GM08714 (cell line): ENCODE measurements around the gene TDRD1.

Experiments used
- H3K4me3 ChIP-seq: fragments of 200-500 bp; sonication (Bioruptor generic); 2 replicates; pipeline ENCODE4 v1.5.1; 2014; ENCODE audit warnings: mild to moderate bottlenecking, low read length, inconsistent platforms
- ZNF274 ChIP-seq: IDR thresholded peaks from 2 replicates; pipeline ENCODE4 v1.6.1; 2012; ENCODE audit warnings: mild to moderate bottlenecking, low read depth, low read length

Gene TDRD1

GRCh38 chr10:114195079-114195478, 15.9 kb downstream of the TDRD1 start:
- no peak for TF ChIP-seq ZNF274

GRCh38 chr10:114199239-114199638, 20.1 kb downstream of the TDRD1 start:
- no peak overlapping the region for H3K4me3 ChIP-seq
- TF ChIP-seq ZNF274: no peak

More at GRCh38 chr10:114195079-114195478, 15.9 kb downstream of the TDRD1 start:
- H3K4me3 ChIP-seq: no peak overlapping the region

GRCh38 chr10:114202812-114203211, 23.7 kb downstream of the TDRD1 start:
- H3K4me3 ChIP-seq: no peak overlapping the region
- no peak for TF ChIP-seq ZNF274

- no peak overlapping the region for H3K4me3 ChIP-seq
- no peak for TF ChIP-seq ZNF274
Observed at GRCh38 chr10:114206902-114207301, 27.7 kb downstream of the TDRD1 start.

GRCh38 chr10:114207349-114207748, 28.2 kb downstream of the TDRD1 start:
- TF ChIP-seq ZNF274: no peak
- H3K4me3 ChIP-seq: no peak overlapping the region

GRCh38 chr10:114208351-114208750, 29.2 kb downstream of the TDRD1 start:
- H3K4me3 ChIP-seq: no peak overlapping the region
- TF ChIP-seq ZNF274: no peak

GRCh38 chr10:114212153-114212552, 33.0 kb downstream of the TDRD1 start:
- TF ChIP-seq ZNF274: no peak
- no peak overlapping the region for H3K4me3 ChIP-seq

GRCh38 chr10:114215033-114215432, 35.9 kb downstream of the TDRD1 start:
- no peak overlapping the region for H3K4me3 ChIP-seq
- TF ChIP-seq ZNF274: no peak

GRCh38 chr10:114220281-114220680, 41.1 kb downstream of the TDRD1 start:
- no peak overlapping the region for H3K4me3 ChIP-seq
- no peak for TF ChIP-seq ZNF274

- no peak overlapping the region for H3K4me3 ChIP-seq
- TF ChIP-seq ZNF274: no peak
Observed at GRCh38 chr10:114221235-114221634, 42.1 kb downstream of the TDRD1 start.

GRCh38 chr10:114223066-114223465, 43.9 kb downstream of the TDRD1 start:
- TF ChIP-seq ZNF274: no peak
- H3K4me3 ChIP-seq: no peak overlapping the region

GRCh38 chr10:114228156-114228555, 49.0 kb downstream of the TDRD1 start:
- TF ChIP-seq ZNF274: no peak
- no peak overlapping the region for H3K4me3 ChIP-seq

GRCh38 chr10:114232561-114233176, 53.5 kb downstream of the TDRD1 start:
- H3K4me3 ChIP-seq: no peak overlapping the region
- TF ChIP-seq ZNF274: no peak

GRCh38 chr10:114233482-114233881, 54.3 kb downstream of the TDRD1 start:
- no peak for TF ChIP-seq ZNF274
- H3K4me3 ChIP-seq: no peak overlapping the region

- no peak for TF ChIP-seq ZNF274
- no peak overlapping the region for H3K4me3 ChIP-seq
Observed at GRCh38 chr10:114234132-114234531, 55.0 kb downstream of the TDRD1 start.
